ENCODE measurements around the gene COMMD1. TPM values are rescaled to one million over a fixed set of nuclear protein-coding genes. Genes with fewer than 3 reads are reported as not detected.

COMMD1 gene
- total RNA-seq, 1 experiment from 2014 or later = 41.4 TPM

DNA sequence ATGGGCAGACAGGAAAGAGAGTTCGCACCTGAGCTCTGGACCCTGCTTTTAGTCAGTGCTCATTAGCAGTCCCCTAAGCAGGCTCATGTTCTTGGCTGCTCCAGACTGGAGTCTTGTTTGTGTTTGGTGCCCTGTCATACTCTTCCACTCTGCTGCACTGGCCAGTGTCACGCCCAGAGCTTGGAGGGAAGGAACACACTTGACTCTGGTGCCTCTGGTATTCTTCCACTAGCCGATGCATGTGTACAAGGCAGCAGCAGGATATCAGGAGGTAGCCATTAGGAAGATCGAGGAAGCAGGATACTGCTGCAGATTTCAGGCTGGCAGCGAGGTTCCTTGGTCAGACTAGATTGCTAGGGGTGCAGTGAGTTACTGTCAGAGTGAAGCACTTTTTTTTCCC lies 209.1 kb downstream of the COMMD1 start:
- ChIA-PET CTCF (no interaction called here), POLR2A (ENCODE audit: low non-redundant PET) (no interaction called here)
- no peak for TF ChIP-seq CTCF (conservative IDR thresholded peaks at IDR 0.05; ENCODE audit: low read depth, low read length)
- Histone ChIP-seq H3K4me3 (ENCODE audit: low read depth, low read length, poor library complexity, severe bottlenecking) (no peak overlapping the region), H3K27ac (ENCODE audit: low read depth, low read length, poor library complexity, severe bottlenecking) (no peak overlapping the region), H3K9me3 (ENCODE audit: low read depth, low read length, poor library complexity, severe bottlenecking) (no peaks in the 10 kb centered on the region), H3K4me1 (ENCODE audit: insufficient read depth, low read length, poor library complexity, severe bottlenecking) (peaks cover 4% of the 10 kb centered on the region), H3K27me3 (replicated peaks; ENCODE audit: insufficient read depth, low read depth, low read length, poor library complexity) (no peaks in the 10 kb centered on the region), H3K36me3 (ENCODE audit: insufficient read depth, low read length, poor library complexity, severe bottlenecking) (no peaks in the 10 kb centered on the region)
- BruUV-seq (replicated peaks) = no TSS peak
- no peak for DNase-seq (ENCODE audit: low spot score)
- intact Hi-C loops (cut with micrococcal nuclease; ENCODE audit: unreplicated experiment) = no loop called here

DNA sequence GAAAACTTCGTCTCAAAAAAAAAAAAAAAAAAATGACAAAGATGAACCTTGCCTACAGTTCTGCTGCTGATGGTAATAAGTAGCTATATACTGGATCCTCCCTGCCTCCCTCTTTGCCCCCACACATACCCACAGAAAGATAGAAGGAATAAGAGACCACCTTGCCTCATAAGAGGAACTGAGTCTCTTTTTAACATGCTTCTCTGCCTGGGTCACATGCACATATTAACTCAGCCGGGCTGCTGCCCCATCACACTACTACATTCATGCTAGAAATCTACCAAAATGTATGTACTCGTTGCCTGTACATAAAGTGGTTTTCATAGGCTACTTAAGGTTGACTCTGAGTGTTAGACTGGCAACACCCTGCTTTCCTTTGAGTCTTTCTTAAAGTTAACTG lies 211.5 kb downstream of the COMMD1 start:
- CTCF ChIA-PET = no interaction called here
- TF ChIP-seq CTCF (conservative IDR thresholded peaks at IDR 0.05; ENCODE audit: low read depth, low read length) (no peak), EZH2 (IDR thresholded peaks at IDR 0.05; ENCODE audit: borderline replicate concordance, low read depth, low read length, poor library complexity, severe bottlenecking) (no peak)
- H3K4me1 ChIP-seq (ENCODE audit: insufficient read depth, low read length, poor library complexity, severe bottlenecking) = peaks cover 4% of the 10 kb centered on the region
- BruUV-seq (replicated peaks) = no TSS peak
- DNase-seq (ENCODE audit: low spot score) = no peak
- POLR2A ChIA-PET (ENCODE audit: low non-redundant PET) = no interaction called here
- no peaks in the 10 kb centered on the region for H3K27me3 ChIP-seq (replicated peaks; ENCODE audit: insufficient read depth, low read depth, low read length, poor library complexity)
- H3K4me3 ChIP-seq (ENCODE audit: low read depth, low read length, poor library complexity, severe bottlenecking) = no peak overlapping the region
- no peaks in the 10 kb centered on the region for H3K9me3 ChIP-seq (ENCODE audit: low read depth, low read length, poor library complexity, severe bottlenecking)
- intact Hi-C loops (cut with micrococcal nuclease; ENCODE audit: unreplicated experiment) = no loop called here
- no peaks in the 10 kb centered on the region for H3K36me3 ChIP-seq (ENCODE audit: insufficient read depth, low read length, poor library complexity, severe bottlenecking)
- no peak overlapping the region for H3K27ac ChIP-seq (ENCODE audit: low read depth, low read length, poor library complexity, severe bottlenecking)

DNA sequence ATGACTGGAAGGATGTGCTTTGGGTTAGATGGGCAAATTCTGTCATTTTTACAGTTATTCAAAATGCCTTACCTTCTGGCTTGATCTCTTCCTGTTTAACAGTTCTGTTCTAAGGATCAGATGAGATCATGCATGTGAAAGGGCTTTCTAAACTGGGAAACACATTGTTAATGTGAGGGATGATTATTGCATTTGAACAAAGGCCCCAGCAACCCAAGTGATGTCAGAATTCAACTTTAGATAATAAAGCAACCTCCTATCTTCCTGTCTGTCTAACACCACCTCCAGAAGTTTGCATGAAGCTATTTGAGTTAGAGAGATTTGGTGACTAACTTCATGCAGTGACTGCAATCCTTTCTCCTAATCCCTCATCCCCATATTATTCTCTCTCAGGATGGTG lies 212.7 kb downstream of the COMMD1 start:
- Histone ChIP-seq H3K27me3 (replicated peaks; ENCODE audit: insufficient read depth, low read depth, low read length, poor library complexity) (no peaks in the 10 kb centered on the region), H3K4me1 (ENCODE audit: insufficient read depth, low read length, poor library complexity, severe bottlenecking) (peaks cover 4% of the 10 kb centered on the region), H3K9me3 (ENCODE audit: low read depth, low read length, poor library complexity, severe bottlenecking) (no peaks in the 10 kb centered on the region), H3K27ac (ENCODE audit: low read depth, low read length, poor library complexity, severe bottlenecking) (no peak overlapping the region), H3K4me3 (ENCODE audit: low read depth, low read length, poor library complexity, severe bottlenecking) (no peak overlapping the region), H3K36me3 (ENCODE audit: insufficient read depth, low read length, poor library complexity, severe bottlenecking) (no peaks in the 10 kb centered on the region)
- intact Hi-C loops (cut with micrococcal nuclease; ENCODE audit: unreplicated experiment) = no loop called here
- POLR2A ChIA-PET (ENCODE audit: low non-redundant PET) = no interaction called here
- DNase-seq (ENCODE audit: low spot score) = peak; percentile 6
- TF ChIP-seq CTCF (conservative IDR thresholded peaks at IDR 0.05; ENCODE audit: low read depth, low read length) (no peak), EZH2 (IDR thresholded peaks at IDR 0.05; ENCODE audit: borderline replicate concordance, low read depth, low read length, poor library complexity, severe bottlenecking) (no peak)
- BruUV-seq (replicated peaks) = no TSS peak
- CTCF ChIA-PET = no interaction called here

Measured in A673 (cell line).